A673 (cell line): ENCODE measurements around the gene BRCA1.

Source experiments
- CTCF ChIP-seq: fragments of 300-800, 200-600 bp; sonication (generic); conservative IDR thresholded peaks from 2 replicates; pipeline ENCODE4 v1.5.1; 2017; ENCODE audit warnings: low read depth, mild to moderate bottlenecking, antibody characterized with exemption, low read length, moderate library complexity, mixed read lengths
- EZH2 ChIP-seq: fragments of 200-600 bp; sonication (generic); IDR thresholded peaks from 2 replicates; pipeline ENCODE4 v1.6.1; 2017; ENCODE audit warnings: borderline replicate concordance, low read depth, mild to moderate bottlenecking, mixed read lengths, antibody characterized with exemption, low read length; ENCODE audit not compliant: poor library complexity, severe bottlenecking

- no peak for TF ChIP-seq CTCF
- TF ChIP-seq EZH2: no peak
Observed at GRCh38 chr17:43062984-43063638, 62.1 kb downstream of the BRCA1 start.
